GM12872 (cell line): Measurements from ENCODE around the gene WASL.

ENCODE experiments used
- TF ChIP-seq, protein P1 (sequence below): IDR thresholded peaks from 3 replicates; pipeline ENCODE4 v1.5.1; 2011; ENCODE audit warnings: low read depth, mild to moderate bottlenecking, low read length, moderate library complexity; ENCODE audit not compliant: insufficient read depth

The WASL gene

DNA sequence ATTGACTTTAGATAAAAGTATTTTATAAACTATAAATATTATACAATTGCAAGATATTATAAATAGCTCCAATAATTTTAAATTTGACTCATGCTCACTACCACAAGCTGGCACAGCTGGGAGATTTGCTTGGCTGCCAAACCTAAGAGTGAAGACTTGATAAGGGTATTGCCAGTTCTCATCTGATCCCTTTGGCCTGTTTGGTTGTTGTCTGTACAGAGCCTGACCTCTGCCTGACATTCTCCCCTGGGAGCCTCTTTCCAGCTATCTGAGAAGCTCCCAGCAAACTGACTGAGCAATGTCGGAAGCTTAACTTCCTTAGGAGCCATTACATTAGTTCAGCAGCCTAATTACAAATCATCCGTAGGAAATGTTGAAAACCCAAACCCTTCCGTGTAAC is 103.3 kb downstream of the WASL start:
- TF ChIP-seq, protein P1, sequence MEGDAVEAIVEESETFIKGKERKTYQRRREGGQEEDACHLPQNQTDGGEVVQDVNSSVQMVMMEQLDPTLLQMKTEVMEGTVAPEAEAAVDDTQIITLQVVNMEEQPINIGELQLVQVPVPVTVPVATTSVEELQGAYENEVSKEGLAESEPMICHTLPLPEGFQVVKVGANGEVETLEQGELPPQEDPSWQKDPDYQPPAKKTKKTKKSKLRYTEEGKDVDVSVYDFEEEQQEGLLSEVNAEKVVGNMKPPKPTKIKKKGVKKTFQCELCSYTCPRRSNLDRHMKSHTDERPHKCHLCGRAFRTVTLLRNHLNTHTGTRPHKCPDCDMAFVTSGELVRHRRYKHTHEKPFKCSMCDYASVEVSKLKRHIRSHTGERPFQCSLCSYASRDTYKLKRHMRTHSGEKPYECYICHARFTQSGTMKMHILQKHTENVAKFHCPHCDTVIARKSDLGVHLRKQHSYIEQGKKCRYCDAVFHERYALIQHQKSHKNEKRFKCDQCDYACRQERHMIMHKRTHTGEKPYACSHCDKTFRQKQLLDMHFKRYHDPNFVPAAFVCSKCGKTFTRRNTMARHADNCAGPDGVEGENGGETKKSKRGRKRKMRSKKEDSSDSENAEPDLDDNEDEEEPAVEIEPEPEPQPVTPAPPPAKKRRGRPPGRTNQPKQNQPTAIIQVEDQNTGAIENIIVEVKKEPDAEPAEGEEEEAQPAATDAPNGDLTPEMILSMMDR, result no peak

DNA sequence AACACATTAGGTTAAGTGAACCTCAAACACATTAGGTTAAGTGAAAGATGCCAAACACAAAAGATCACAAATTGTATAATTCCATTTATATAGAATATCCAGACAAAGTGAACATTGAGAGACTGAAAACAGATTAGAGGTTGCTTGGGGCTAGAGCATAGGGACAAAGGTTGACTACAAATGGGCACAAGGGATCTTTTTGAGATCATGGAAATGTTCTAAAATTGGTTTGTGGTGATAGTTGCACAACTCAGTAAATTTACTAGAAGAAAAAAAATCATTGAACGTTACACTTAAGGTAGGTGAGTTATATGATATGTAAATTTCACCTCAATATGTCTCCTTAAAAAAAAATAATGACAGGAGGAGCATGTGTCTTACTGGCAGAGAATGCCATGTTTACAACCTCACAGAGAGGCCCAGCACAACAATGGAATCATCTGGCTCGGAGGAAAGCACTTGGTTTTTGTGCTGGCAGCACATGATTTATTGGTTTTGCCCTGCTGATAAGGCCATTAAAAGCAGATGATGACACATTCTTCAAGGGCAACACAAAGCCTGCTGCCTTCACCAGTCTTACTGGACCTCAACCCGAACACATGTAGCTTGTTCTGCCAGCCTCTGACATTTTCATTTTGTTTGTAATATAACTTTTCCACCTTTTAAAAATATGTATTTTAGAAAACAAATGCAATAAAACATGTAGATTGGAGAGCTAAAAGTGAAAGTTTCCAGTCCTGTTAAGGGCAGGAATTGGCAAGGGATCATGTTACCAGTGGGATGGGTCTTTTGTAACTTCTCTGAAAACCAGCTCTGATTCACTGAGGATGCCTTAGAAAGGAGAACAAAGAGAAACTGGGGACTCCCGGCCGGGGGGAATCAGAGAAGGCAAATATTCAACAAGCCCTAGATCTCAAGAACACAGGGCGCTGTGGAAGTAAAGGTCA is 105.0 kb downstream of the WASL start:
- TF ChIP-seq, protein P1, result no peak

DNA sequence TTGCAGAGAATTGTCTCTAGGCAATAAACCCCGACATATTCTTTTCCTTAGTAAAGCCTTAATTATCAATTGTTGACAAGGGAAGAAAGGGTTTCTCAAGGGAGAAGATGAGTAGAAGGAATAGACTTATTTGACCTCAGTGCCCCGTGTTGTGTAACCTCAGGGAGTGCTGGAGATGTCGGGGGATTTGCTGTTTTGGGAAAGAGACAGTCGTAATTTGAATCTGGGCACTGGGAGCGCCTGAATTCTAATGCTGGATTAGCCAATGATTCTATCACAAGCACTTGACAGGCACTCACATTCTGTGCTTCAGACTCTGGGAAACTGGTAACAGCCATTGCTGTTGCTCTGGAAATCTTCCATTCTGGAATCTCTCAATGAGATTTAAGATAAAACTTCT is 106.9 kb downstream of the WASL start:
- TF ChIP-seq, protein P1, result no peak

DNA sequence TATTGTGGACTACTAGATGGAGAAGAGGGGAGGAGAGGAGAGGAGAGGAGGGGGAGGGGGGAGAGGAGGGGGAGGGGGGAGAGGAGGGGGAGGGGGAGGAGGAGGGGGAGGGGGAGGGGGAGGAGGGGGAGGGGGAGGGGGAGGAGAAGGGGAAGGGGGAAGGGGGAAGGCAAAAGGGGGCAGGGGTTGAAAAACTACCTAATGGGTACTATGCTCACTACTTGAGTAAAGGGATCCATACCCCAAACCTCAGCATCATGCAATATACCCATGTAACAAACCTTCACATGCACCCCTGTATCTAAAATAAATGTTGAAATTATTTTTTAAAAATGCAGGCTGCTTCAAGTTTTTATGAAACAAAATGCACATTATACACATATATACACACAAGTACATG is 108.2 kb downstream of the WASL start:
- TF ChIP-seq, protein P1, result no peak

DNA sequence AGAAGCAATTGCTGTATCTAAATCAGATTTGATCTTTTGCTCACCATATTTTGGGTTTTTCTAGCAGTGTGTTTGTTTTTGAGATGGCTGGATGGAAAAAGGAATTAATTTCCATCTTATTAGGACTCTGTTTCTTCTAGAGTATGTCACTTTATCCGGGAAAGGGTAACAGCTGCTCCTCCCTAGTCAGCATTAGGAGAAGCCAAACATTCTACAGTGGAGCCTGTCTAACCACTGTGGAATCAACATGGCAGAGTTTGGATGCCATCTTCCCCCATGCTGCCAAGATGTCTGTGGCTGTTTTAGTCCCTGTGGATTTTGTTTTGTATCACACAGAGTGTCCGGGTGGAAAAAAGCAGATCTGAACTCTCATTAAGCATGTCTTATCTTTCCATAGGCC is 109.2 kb downstream of the WASL start:
- TF ChIP-seq, protein P1, result no peak

DNA sequence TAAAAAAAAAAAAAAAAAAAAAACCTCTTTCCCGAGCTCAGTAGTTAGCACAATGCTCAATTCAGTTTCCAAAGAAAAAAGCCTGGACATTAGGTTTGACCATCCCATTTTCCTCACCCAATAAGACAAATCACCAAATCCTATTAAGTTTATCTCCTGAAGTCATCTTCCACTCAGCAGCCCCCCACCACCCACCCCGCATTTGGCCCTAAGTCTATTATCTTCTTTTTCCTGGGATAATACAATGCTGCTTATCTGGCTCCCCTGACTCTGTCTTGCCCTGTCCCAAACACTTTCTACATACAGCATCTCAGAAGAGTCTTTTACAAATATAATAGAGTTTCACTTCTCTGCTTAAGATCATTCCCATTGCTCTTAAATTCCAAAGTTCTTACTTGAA is 110.9 kb downstream of the WASL start:
- TF ChIP-seq, protein P1, result no peak

DNA sequence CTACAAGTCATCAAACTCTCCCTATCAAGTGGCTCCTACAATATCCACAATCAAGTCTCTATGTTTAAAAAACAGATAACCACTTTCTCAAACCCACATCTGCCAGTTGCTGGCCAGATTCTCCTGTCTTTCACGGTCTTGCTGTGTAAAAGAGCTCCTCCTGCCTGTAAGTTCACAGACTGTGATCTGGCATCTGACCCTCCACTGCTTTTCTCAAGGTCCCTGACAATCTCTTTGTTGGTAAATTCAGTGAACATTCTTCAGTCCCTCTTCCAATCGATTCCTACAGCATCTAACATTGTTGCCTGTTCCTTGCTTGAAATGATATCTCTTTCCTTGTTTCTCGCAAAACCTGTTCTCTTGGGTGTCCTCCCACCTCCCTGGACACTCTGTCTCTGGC is 111.6 kb downstream of the WASL start:
- TF ChIP-seq, protein P1, result 0 out of 3 replicates have a peak, but pooled peaks have one; percentile 7
